Epidermal melanocyte (primary cell): ENCODE measurements around the gene SWT1.
"Not testable (repeated sequence)": the region's sequence is repeated elsewhere in the genome, so short reads cannot be mapped to it uniquely, and the experiment has no call there.

ENCODE experiments used
- DNase-seq: peaks from one replicate; pipeline ENCODE4 v3.0.0; 2011; ENCODE audit warnings: low spot score; ENCODE audit not compliant: insufficient read length

The SWT1 gene

DNA sequence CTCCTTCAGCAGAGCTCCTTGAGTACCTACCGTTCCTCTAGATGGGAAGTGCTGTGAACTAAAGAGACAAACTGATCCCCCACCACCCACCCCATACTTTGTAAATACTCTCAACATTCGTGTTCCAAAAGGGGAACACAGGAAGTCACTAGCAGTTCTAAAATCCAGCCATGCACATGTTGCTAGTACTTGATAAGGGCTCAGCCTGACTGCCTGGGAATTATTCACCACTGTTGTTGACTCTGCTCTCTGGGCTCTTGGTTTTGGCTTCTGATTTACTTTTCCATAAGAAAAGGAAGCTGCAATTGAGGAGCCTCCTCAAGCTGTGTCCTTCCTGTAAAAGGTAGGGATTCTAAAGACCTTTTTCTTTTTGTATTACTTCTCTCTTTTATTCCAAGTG lies 92.6 kb downstream of the SWT1 start:
- DNase-seq: no peak

DNA sequence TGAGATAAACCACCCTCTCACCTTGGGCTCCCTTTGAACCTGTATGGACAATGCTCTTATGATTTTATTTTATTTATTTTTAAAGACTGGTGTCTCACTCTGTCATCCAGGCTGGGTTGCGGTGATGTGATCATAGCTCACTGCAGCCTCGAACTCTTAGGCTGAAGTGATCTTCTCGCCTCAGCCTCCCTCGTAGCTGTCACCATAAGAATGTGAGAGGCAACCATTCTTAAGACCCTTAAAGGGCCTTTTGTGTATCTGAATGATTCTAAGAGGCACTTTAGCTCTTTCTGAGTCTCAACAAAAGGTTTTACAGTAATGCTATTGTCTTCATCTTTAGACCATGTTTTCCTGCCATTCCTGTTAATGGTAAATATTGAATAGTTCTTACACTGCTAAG lies 93.1 kb downstream of the SWT1 start:
- no peak for DNase-seq

DNA sequence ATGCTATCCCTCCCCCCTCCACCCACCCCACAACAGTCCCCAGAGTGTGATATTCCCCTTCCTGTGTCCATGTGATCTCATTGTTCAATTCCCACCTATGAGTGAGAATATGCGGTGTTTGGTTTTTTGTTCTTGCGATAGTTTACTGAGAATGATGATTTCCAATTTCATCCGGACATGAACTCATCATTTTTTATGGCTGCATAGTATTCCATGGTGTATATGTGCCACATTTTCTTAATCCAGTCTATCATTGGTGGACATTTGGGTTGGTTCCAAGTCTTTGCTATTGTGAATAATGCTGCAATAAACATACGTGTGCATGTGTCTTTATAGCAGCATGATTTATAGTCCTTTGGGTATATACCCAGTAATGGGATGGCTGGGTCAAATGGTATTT lies 95.0 kb downstream of the SWT1 start:
- DNase-seq: not testable (repeated sequence)

DNA sequence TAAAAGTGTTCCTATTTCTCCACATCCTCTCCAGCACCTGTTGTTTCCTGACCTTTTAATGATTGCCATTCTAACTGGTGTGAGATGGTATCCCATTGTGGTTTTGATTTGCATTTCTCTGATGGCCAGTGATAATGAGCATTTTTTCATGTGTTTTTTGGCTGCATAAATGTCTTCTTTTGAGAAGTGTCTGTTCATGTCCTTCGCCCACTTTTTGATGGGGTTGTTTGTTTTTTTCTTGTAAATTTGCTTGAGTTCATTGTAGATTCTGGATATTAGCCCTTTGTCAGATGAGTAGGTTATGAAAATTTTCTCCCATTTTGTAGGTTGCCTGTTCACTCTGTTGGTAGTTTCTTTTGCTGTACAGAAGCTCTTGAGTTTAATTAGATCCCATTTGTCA lies 95.4 kb downstream of the SWT1 start:
- DNase-seq: not testable (repeated sequence)

DNA sequence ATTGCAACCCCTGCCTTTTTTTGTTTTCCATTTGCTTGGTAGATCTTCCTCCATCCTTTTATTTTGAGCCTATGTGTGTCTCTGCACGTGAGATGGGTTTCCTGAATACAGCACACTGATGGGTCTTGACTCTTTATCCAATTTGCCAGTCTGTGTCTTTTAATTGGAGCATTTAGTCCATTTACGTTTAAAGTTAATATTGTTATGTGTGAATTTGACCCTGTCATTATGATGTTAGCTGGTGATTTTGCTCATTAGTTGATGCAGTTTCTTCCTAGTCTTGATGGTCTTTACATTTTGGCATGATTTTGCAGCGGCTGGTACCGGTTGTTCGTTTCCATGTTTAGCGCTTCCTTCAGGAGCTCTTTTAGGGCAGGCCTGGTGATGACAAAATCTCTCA lies 98.6 kb downstream of the SWT1 start:
- DNase-seq: not testable (repeated sequence)

DNA sequence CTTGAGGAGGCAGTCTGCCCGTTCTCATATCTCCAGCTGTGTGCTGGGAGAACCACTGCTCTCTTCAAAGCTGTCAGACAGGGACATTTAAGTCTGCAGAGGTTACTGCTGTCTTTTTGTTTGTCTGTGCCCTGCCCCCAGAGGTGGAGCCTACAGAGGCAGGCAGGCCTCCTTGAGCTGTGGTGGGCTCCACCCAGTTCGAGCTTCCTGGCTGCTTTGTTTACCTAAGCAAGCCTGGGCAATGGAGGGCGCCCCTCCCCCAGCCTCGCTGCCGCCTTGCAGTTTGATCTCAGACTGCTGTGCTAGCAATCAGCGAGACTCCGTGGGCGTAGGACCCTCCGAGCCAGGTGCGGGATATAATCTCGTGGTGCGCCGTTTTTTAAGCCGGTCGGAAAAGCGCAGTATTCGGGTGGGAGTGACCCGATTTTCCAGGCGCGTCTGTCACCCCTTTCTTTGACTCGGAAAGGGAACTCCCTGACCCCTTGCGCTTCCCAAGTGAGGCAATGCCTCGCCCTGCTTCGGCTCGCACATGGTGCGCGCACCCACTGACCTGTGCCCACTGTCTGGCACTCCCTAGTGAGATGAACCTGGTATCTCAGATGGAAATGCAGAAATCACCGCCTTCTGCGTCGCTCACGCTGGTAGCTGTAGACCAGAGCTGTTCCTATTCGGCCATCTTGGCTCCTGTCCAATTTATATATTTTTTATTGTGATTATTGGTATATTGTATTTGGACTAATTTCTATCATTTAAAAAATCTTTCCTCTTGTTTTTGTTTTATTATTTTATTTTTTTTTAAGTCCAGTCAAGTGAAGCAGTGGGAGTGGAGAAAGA lies 100.4 kb downstream of the SWT1 start:
- not testable (repeated sequence) for DNase-seq

DNA sequence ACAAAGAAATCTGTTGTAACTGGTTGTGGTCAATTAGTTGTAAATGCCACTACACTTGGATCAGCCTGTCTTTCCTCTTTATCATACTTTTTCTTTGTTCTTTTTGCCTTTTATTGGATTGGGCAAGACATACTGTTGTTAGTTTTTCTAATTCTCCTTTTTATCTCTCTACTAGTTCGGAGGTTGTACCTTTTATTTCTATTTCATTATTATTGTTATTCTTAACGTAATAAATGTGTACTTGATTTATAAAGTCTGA lies 100.9 kb downstream of the SWT1 start:
- DNase-seq: no peak

DNA sequence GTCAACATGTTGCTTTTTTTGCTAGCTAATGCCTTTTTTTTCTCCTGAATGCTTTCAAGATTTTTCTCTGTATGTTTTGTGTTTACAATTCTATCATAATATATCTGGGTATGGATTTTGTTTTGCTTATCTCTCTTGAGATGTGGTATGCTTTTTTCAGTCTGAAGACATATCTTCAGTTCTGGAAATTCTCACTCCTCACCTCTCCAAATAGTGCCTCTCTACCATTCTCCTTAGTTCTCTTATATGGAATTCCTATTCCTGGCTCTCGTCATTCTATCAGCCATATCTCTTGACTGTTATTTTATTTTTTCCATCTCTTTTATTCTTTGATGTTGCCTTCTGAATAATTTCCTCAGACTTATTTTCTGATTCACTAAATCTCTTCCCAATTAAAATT lies 101.7 kb downstream of the SWT1 start:
- no peak for DNase-seq

DNA sequence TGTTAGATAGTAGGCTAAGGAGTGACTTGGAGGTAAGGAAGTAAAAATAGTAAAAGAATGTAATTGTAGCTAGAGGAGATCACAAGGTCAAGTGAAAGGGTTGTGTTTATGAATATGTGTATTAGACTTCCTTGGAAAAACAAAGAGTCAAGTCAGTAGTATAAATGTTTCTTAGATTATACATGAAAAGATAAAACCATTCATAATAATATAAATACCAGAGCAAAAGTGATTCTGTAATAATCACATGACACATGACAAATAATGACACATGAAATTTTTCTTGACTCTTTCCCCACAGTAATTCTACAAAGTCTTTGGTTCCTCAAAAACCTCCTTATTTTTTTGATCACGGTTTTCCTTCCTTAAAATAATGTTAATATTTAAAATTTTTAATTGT lies 103.6 kb downstream of the SWT1 start:
- no peak for DNase-seq

DNA sequence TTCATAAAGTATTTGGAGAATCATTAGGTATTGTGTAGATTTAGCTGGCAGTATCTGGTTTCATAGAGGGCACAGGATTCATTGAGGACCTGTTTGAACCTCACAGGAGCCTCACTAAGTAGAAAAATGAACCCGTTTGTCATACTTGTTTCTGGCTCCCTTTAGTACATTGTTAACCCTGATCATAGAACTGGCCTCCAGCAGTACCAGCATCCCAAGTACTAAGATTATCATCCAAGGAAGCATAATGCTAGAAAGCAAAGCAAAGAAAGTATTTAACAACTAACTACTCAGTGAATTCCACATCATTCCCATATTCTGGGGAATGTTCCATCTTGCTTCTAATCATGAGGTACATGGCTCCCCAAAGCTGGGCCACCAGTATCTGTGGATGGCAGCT lies 105.2 kb downstream of the SWT1 start:
- DNase-seq: no peak

DNA sequence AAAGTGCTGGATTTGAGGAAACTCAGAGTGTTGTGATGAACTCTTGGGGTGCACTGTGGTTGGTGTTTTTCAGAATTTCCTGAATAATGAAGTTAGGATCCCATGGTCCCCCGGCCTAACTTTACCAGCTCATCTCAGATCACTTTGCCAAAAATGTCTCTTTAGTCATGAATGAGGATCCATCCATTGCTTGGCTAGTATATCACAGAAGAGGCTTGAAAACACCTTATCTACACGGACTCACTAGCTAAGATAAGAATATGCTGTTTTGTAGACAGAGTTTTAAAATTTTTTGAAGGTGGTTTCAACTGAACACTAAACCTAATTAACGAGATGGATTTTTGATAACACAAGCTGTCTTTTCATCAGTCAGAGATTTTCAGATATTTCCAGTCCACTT lies 106.3 kb downstream of the SWT1 start:
- no peak for DNase-seq

DNA sequence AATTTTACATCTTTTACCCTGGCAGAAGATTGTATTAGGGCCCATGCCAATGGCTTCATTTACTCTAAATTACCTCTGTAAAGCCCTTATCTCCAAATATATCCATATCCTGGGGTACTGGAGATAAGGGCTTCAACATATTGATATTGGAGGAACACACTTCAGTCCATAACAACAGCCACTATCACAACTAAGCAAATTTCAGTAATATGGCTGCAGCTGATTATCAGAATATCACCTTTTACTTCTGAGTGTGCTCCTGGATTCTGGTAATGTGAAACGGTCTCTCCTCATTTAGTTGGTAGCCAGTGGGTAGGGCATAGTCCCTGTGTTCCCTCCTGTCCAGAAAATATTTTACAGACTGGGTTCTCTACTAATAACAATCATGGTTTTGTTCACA lies 106.8 kb downstream of the SWT1 start:
- no peak for DNase-seq

DNA sequence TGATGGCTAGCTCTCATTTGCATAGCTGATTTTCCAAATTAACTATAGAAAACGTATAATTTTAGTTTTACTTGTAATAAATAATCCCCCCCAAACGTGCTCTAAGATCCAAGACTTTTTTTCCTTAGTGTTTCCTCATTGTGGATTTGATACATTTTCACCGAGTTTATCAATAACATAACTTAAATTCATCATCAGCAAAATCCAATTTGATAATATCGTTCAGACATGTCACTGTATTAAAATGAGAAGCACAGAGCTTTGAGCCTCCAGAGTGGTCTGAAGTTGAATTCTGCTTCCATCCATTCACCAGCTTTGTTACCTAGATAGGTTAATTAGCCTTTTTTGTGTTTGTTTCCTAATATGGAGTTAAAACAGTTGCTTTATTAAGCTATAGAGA lies 108.3 kb downstream of the SWT1 start:
- DNase-seq: no peak

DNA sequence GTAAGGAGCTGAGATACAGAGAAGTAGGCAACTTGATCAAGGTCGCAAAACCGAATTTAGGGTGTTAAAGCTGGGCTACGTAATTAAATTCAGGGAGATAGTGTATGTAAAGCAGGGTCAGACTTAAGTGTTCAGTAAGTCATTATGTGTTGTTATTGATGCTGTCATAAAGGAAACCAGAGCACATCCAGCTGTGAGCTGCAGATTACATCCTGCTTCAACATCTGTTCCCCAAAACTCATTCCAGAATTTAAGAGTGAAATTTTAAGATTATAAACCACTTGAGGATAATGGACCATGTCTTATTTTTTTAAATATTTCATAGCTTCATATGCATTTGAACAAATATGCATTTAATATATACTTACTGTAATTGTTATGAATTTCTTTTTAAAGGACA lies 110.3 kb downstream of the SWT1 start:
- no peak for DNase-seq

DNA sequence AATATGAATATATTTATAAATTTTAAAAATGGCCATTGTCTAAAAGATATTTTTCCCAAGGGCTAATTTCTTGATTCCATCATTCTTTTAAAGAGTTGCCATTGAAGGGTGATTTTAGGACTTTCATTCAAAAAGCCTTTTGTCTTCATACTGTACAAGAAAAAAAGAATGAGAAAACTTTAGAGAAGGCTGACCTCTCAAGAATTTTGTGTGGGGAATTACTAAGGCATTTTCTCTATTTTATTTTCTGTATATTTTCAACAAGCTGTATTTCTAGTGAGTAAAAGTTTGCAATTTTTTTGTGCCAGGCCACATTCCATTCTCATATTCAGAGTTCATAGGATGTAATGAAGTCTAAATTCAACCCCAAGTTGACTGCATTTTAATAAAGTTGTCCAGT lies 110.7 kb downstream of the SWT1 start:
- no peak for DNase-seq

DNA sequence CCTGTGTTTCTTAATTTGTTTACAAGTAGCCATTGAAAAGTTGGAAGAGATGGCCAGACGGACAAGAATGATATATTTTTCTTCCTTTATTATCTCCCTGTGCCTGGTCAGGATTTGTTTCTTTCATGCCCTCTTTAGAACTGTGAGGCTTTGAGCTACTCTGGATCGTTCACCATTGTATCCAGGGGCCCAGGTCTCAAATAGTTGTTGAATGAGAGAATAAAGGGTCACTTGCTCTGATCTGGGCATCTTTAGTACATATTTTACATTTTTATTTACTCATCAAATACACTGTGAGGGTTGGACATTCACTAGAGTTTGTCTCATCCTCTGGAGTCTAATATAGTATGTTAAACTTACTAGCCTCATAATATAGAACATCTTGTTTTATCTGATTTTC lies 111.4 kb downstream of the SWT1 start:
- DNase-seq: no peak

DNA sequence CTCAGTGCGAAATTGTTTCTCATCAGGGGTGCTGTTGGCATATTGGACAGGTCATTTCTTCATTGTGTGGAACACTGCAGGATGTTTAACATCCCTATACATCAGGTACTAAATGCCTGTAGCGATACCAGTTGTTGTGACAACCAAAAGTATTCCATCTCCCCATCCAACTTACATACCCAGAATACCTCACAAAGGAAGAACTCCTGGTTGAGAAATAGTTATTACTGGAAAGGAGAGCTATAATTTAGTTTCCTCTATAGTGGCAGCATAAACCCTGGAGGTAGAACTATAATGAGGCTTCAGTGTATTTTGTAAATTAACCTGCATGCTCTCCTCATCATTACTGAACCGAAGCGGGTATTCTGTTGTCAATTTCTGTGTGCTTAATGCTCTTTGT lies 115.0 kb downstream of the SWT1 start:
- no peak for DNase-seq

DNA sequence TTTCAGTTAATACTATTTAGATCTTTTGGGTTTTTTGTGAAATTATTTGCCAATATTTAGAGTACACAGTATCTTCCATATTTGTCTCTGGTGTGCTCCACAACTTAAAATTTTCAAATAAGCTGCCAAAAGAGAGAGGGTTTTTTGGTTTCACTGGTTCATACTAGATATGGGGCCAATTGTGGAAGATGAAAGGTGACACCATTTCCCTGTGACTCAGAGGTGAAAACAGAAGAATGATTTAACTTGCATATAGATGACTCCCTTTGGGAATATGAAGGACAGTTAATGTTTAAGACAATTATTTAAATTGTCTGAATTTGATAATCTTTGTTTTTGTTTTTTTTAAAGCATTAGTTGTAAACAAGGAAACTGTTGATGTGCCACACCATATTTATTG lies 122.6 kb downstream of the SWT1 start:
- no peak for DNase-seq

DNA sequence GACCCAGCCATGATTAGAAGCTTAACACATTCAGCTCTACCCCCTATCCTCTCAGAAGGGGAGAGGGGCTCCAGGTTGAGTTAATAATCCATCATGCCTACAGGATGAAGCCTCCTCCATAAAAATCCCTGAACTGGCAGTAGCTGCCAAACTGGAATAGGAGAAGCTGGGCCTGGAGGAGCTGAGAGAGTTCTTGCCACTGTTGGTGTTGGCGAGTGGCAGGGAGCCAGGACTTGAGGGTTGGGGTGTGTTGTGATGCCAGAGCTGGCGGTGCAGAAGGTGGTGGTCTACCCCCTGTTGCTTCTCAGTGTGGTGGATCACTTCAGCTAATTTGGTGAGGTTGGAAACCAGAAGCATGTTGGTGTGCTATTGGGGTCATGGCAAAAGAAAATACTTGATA lies 123.6 kb downstream of the SWT1 start:
- DNase-seq: no peak

DNA sequence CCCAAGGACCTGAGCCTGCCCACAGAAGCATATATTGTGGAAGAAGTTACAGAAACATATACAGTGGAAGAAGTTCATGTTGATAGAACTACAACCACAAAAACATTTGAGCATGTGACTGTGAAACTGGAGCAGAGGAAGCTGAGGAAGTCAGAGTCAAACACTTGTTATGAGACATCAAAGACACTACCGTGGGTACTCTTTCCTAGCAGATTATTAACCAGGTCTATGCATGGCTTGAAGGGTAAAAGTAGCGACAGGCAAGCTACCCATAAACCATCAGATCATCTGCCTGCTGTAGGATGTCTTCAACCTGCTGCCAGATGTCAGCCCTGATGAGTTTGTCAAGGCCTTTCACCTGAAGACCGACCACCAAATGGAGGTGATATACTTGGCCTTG lies 124.3 kb downstream of the SWT1 start:
- DNase-seq: no peak

DNA sequence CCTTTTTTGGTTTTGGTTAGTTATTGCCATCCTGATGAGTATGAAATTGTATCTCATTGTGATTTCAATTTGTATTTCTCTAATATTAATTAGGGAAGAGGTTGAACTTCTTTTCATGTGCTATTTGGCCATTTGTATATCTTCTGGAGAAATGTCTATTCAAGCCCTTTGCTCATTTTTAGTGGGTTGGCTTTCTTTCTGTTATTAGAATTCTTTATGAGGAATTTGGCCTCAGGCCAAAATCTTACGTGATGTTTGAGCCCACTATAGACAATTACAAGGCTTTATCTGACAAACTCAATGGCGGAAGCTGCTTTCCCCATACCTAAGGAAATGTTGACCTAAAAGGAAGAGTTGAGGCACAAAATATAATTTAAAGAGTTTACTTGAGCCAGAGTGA lies 127.1 kb downstream of the SWT1 start:
- DNase-seq: no peak

DNA sequence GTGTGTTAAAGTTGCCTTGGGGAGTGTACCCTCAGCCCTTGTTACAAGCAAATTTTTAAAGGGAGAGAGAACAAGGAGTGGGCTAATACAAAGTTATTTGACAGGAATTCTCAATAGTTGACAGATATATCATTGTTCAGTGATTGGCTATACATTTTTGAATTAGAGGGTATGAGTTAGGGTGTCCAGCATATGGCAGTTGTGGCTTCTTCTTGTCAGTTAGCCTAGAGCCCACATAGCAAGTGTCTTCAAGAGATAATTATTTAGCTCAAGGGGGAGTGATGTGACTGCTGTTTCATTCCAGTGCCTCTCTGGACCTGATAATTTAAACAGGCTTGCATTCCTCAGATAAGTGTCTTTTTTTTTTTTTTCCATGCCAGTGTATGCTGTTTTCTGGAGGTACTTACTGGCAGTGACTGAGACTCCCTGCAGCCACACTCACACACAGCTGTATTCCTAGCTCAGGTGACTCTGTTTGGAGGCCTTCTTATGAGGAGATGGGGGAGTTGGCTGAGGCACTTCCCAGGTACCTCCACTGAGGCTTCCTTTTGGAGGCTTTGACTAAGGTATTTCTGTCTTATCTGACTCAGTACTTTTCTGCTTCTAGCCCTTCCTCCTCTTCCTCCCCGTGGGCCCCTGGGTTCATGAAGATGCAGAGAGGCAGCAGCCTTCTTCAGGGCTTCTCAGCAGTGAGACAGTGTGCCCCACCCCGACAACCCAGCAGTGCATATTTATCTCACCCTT lies 127.7 kb downstream of the SWT1 start:
- no peak for DNase-seq

DNA sequence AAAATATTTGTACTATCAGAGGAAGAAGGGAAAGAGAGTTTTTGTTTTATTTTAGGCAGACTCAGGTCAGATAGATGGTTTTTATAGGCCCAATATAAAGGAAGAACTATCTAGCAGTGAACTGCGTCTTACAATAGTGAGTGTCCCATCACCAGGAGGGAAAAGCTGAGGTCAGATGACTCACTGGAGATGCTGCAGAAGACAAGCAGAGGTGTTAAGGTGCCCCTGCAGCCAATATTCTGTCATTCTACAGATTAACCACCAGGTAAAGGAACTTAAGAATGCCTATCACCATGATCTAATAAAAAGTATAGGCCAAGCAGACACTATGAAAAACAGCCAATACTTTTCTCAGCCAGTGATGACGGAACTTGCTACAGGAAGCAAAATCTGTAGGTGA lies 130.5 kb downstream of the SWT1 start:
- DNase-seq: no peak
